Fibroblast of lung (primary cell): Measurements from ENCODE around the gene CCDC57. TPM values are rescaled to one million over a fixed set of nuclear protein-coding genes. Genes with fewer than 3 reads are reported as not detected.

Source experiments
- DNase-seq, 2 donors: peaks; one replicate each; pipeline versions ENCODE4 v3.0.0 to v3.0.0-alpha.2; 2010; ENCODE audit warnings: low read depth in 2 of 2
- H2AFZ ChIP-seq: 2 replicates; pipeline ENCODE4 v1.5.1; 2012; ENCODE audit warnings: low read length, control low read depth, inconsistent platforms
- H3K27ac ChIP-seq: 2 replicates; pipeline ENCODE4 v1.5.1; 2011; ENCODE audit warnings: low read length, control low read depth; ENCODE audit not compliant: insufficient read depth
- H3K27me3 ChIP-seq: 2 replicates; pipeline ENCODE4 v1.5.1; 2011; ENCODE audit warnings: mild to moderate bottlenecking, low read length; ENCODE audit not compliant: control insufficient read depth, insufficient read depth
- H3K36me3 ChIP-seq: 2 replicates; pipeline ENCODE4 v1.5.1; 2011; ENCODE audit warnings: low read length; ENCODE audit not compliant: control insufficient read depth, insufficient read depth
- H3K4me1 ChIP-seq: 2 replicates; pipeline ENCODE4 v1.5.1; 2011; ENCODE audit warnings: low read length; ENCODE audit not compliant: control insufficient read depth, insufficient read depth; ENCODE audit errors: extremely low read depth
- H3K4me2 ChIP-seq: 2 replicates; pipeline ENCODE4 v1.5.1; 2011; ENCODE audit warnings: low read length, control low read depth; ENCODE audit not compliant: insufficient read depth; ENCODE audit errors: extremely low read depth
- H3K4me3 ChIP-seq, 4 experiments: fragments of 200-600 bp in 1 of 4; sonication (generic) in 1 of 4; replicated peaks in 1 of 4; 2 replicates each; pipeline ENCODE4 v1.5.1; 2011 to 2016; ENCODE audit warnings: low read length in 4 of 4, low read depth in 3 of 4, mild to moderate bottlenecking in 3 of 4, control low read depth in 2 of 4, inconsistent platforms in 1 of 4, mixed read lengths in 1 of 4; ENCODE audit not compliant: insufficient read depth in 1 of 4; ENCODE audit errors: control extremely low read depth in 1 of 4
- H3K79me2 ChIP-seq: 2 replicates; pipeline ENCODE4 v1.5.1; 2012; ENCODE audit warnings: mild to moderate bottlenecking, low read length, inconsistent platforms; ENCODE audit not compliant: control insufficient read depth, insufficient read depth
- H3K9ac ChIP-seq: 2 replicates; pipeline ENCODE4 v1.5.1; 2011; ENCODE audit warnings: mild to moderate bottlenecking, low read length, control low read depth; ENCODE audit not compliant: insufficient read depth
- H3K9me3 ChIP-seq: 2 replicates; pipeline ENCODE4 v1.5.1; 2012; ENCODE audit warnings: low read depth, low read length; ENCODE audit not compliant: control insufficient read depth, insufficient read depth
- H4K20me1 ChIP-seq: 2 replicates; pipeline ENCODE4 v1.5.1; 2011; ENCODE audit warnings: low read length; ENCODE audit not compliant: control insufficient read depth, insufficient read depth; ENCODE audit errors: extremely low read depth
- CTCF ChIP-seq, 2 donors: IDR thresholded peaks in 1 of 2; conservative IDR thresholded peaks in 1 of 2; 1 replicate in 1 of 2; 2 replicates in 1 of 2; pipeline ENCODE4 v1.5.1; 2011 to 2012; ENCODE audit warnings: low read length in 2 of 2, control low read depth in 1 of 2, inconsistent platforms in 1 of 2, low read depth in 1 of 2, mild to moderate bottlenecking in 1 of 2
- EZH2 ChIP-seq: IDR thresholded peaks from 2 replicates; pipeline ENCODE4 v1.5.1; 2012; ENCODE audit warnings: low read length, control low read depth, mild to moderate bottlenecking; ENCODE audit errors: missing control alignments
- polyA plus RNA-seq, 2 donors: library from polyadenylated mRNA; depleted of rRNA in 1 of 2; stranded (reverse) in 1 of 2; unstranded in 1 of 2; fragments of >200 nt; gene quantifications; 2 replicates each; pipeline ENCODE4 v1.2.1, GENCODE V29; 2011 to 2012; ENCODE audit warnings: missing spikeins in 1 of 2
- total RNA-seq: library from RNA; depleted of rRNA; stranded (reverse); fragments of >200 nt; gene quantifications from 2 replicates; pipeline ENCODE4 v1.2.1, GENCODE V29; 2014

CCDC57 gene
- total and polyA plus RNA-seq, 2 donors (not counting 1 experiment from before 2014, with no cell fraction given) = 7.1 to 10.1 TPM

GRCh38 chr17:82232876-82233785, 20.5 kb upstream of the CCDC57 start:
- no peak overlapping the region for H2AFZ ChIP-seq
- H3K4me2 ChIP-seq = no peak overlapping the region
- H3K9me3 ChIP-seq = no peaks in the 10 kb centered on the region
- H3K36me3 ChIP-seq = peaks cover 25% of the 10 kb centered on the region
- DNase-seq = no peak
- H3K27me3 ChIP-seq = no peaks in the 10 kb centered on the region
- H3K79me2 ChIP-seq = peaks cover 80% of the 10 kb centered on the region
- H3K4me3 ChIP-seq = no peak overlapping the region
- H4K20me1 ChIP-seq = no peaks in the 10 kb centered on the region
- TF ChIP-seq EZH2 = no peak
- TF ChIP-seq CTCF (conservative IDR thresholded peaks at IDR 0.05 in 1 of 2, IDR thresholded peaks at IDR 0.05 in 1 of 2; ENCODE audit: low read depth in 1 of 2, low read length in 2 of 2) = no peak
- peaks cover 31% of the 10 kb centered on the region for H3K4me1 ChIP-seq
- H3K9ac ChIP-seq = no peak overlapping the region
- no peak overlapping the region for H3K27ac ChIP-seq

DNA sequence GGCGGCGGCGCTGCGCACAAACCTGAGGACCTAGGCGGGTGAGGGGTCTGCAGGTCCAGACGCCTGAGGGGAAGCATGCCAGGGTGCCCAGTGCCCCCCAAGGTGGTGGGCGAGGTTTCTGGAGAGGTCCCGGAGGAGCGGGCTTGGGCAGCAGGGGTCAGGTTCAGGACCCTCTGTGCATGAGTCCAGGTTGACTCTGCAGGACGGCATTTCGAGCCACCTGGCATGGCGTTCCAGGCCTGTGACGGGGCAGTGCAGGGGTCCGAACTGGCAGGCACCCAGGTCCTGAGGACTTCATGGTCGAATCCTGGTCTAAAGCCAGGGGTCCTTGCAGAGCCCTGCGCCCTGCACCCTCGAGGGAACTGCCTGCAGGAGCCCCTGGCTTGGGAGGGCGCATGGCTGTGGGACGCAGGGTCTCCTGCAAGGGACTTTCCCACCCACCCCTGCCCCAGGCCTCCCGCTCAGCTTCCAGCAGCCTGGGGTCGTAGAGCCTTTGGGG, 19.7 kb upstream of the CCDC57 start:
- peak overlapping the region; percentile 69 for H3K27ac ChIP-seq
- H3K4me1 ChIP-seq = peaks cover 25% of the 10 kb centered on the region
- H3K9ac ChIP-seq = no peak overlapping the region
- H3K79me2 ChIP-seq = peaks cover 76% of the 10 kb centered on the region
- H2AFZ ChIP-seq = no peak overlapping the region
- H3K36me3 ChIP-seq = peaks cover 20% of the 10 kb centered on the region
- no peak for TF ChIP-seq CTCF (conservative IDR thresholded peaks at IDR 0.05 in 1 of 2, IDR thresholded peaks at IDR 0.05 in 1 of 2; ENCODE audit: low read depth in 1 of 2, low read length in 2 of 2)
- no peak for TF ChIP-seq EZH2
- H3K9me3 ChIP-seq = no peaks in the 10 kb centered on the region
- DNase-seq = no peak
- H4K20me1 ChIP-seq = no peaks in the 10 kb centered on the region
- H3K4me3 ChIP-seq = peak overlapping the region in 2 of 4 experiments; percentile 65 to 77
- no peaks in the 10 kb centered on the region for H3K27me3 ChIP-seq
- peak overlapping the region; percentile 94 for H3K4me2 ChIP-seq

DNA sequence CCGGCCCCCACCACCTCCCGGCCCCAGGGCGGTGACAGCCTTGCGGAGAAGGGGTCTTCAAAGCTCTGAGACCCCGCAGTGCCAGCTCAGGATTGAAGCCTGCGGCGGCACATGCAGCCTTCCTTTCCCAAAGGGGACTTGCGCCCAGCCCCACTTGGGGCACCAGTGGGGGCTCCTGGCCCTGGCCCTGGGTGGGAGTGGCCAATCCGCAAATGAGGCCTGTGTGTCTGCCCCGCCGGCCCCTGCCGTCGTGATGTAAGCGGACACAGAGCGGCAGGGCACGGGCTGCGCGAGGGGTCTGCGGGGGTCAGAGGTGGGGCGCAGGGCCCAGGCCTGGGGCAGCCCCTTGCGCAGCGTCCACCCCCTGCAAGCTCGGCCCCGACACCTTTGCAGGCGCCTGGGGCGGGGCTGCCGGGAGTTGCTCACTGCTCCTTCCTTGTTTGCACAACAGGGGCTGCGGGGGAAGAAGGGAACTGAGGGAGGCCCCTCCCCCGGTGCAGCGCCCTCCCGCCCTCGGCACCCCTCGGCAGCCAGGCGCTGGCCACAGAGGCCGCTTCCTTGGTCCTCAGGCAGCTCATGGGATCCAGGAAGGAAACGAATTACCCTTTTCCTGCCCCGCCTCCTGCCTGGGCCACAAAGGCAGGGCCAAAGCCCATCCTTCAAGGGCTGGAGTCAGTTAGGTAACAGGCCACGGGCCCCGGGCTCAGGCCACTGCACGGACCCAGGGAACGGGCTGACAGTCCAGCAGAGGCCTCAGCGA, 19.1 kb upstream of the CCDC57 start:
- peak; percentile 50 to 76 for DNase-seq
- no peaks in the 10 kb centered on the region for H3K27me3 ChIP-seq
- H3K27ac ChIP-seq = peak overlapping the region; percentile 69
- peaks cover 14% of the 10 kb centered on the region for H3K36me3 ChIP-seq
- H3K9ac ChIP-seq = peak overlapping the region; percentile 58
- H3K4me2 ChIP-seq = peak overlapping the region; percentile 94
- H2AFZ ChIP-seq = no peak overlapping the region
- H3K4me1 ChIP-seq = peaks cover 25% of the 10 kb centered on the region
- no peak for TF ChIP-seq EZH2
- no peak for TF ChIP-seq CTCF (conservative IDR thresholded peaks at IDR 0.05 in 1 of 2, IDR thresholded peaks at IDR 0.05 in 1 of 2; ENCODE audit: low read depth in 1 of 2, low read length in 2 of 2)
- H3K79me2 ChIP-seq = peaks cover 70% of the 10 kb centered on the region
- peak overlapping the region; percentile 49 to 77 (median 71) for H3K4me3 ChIP-seq
- H3K9me3 ChIP-seq = no peaks in the 10 kb centered on the region
- H4K20me1 ChIP-seq = no peaks in the 10 kb centered on the region
